Testis (tissue), 3 donors: Measurements from ENCODE around the gene LRMDA. TPM values are rescaled to one million over a fixed set of nuclear protein-coding genes. Genes with fewer than 3 reads are reported as not detected.

ENCODE experiments used
- DNase-seq: peaks from one replicate; pipeline ENCODE4 v3.0.0-alpha.2; 2019
- H3K27ac ChIP-seq, 2 donors: fragments of 200-600 bp; sonication (generic); one replicate each; pipeline ENCODE4 v1.5.1; 2019
- H3K27me3 ChIP-seq: fragments of 200-600 bp; sonication (generic); one replicate; pipeline ENCODE4 v1.5.1; 2019
- H3K36me3 ChIP-seq: fragments of 200-600 bp; sonication (generic); one replicate; pipeline ENCODE4 v1.5.1; 2017; ENCODE audit warnings: low read depth; ENCODE audit errors: missing control alignments
- H3K4me1 ChIP-seq: fragments of 200-600 bp; sonication (generic); one replicate; pipeline ENCODE4 v1.5.1; 2019
- H3K4me3 ChIP-seq, 2 donors: fragments of 200-600 bp; sonication (generic); one replicate each; pipeline ENCODE4 v1.5.1; 2017 to 2019
- H3K9me3 ChIP-seq: fragments of 200-600 bp; sonication (generic); one replicate; pipeline ENCODE4 v1.5.1; 2017
- POLR2A ChIP-seq: fragments of 450-650 bp; IDR thresholded peaks from one replicate; pipeline ENCODE4 v1.6.1; 2017; ENCODE audit warnings: antibody characterized with exemption, mild to moderate bottlenecking, moderate library complexity
- WGBS, 2 donors: methylation state at CpG; one replicate each; pipeline ENCODE4 v1.1.5; 2018; 5-methylcytosine and 5-hydroxymethylcytosine counted together
- intact Hi-C: fragments of 100-400 bp; cut with DNase I; formaldehyde crosslinking; loops from one replicate; pipeline ENCODE4 v1.15.1; 2023; ENCODE audit warnings: low total_unique reads
- polyA plus RNA-seq: library from polyadenylated mRNA; stranded (reverse); fragments of 350-450 nt; fragmentation: Illumina TruSeq; extraction: RNeasy Lipid Tissue Mini Kit (QIAGEN cat#74804); gene quantifications from one replicate; pipeline ENCODE4 v1.2.3, GENCODE V29; 2014; ENCODE audit warnings: low read depth, low replicate concordance; ENCODE audit not compliant: insufficient read depth
- total RNA-seq, 2 donors: library from RNA; depleted of rRNA; stranded (reverse); fragments of >200 nt; gene quantifications; one replicate each; pipeline ENCODE4 v1.2.3, GENCODE V29; 2016
- TF ChIP-seq, protein P1 (sequence below), 3 experiments: fragments of 450-650 bp in 2 of 3; fragments of 200-600 bp in 1 of 3; sonication (generic) in 1 of 3; IDR thresholded peaks; one replicate each; pipeline ENCODE4 v1.5.1; 2016 to 2019; ENCODE audit warnings: antibody characterized with exemption in 3 of 3, mild to moderate bottlenecking in 2 of 3, moderate library complexity in 1 of 3

Gene LRMDA
- total and polyA plus RNA-seq, 3 donors from 2014 or later, result 7.6 to 13.8 (median 10.6) TPM

DNA sequence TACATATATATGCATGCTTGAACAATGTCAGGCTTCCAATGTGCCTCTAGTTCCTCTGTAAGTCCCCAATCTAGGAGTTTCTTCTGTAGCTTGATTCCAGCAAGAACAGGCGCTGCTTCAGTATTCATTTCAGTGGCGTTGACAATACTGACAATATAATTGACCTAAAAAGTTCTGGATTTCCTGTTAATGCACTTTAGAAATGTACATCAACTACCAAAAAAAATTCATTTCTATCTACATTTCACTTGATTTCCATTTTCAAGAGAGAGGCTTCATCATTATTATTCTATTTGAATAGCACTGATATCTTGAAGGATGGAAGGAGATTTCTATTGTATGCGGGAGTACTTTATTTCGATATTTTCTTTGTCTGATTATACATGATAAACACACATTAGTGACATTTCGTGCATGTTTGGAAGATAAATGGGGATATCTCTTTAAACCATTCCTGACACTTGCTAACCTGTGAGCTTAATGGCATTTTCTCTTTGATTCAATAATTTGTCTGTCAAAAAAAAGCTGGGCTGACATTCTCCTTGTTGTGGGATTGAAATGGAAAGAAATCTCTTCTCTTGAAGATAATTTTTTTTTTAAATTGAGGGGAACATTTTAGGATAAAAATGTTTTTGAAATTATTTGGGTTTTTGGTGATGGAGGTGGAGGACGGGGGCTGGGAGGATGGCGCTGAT, 568.2 kb downstream of the LRMDA start:
- WGBS, 2 donors, result 91 to 92% methylated on average over 7 of the region's 7 CpGs
- no peak overlapping the region for H3K27ac ChIP-seq
- H3K9me3 ChIP-seq, result no peaks in the 10 kb centered on the region
- H3K36me3 ChIP-seq, result no peaks in the 10 kb centered on the region
- no peak for DNase-seq
- no peaks in the 10 kb centered on the region for H3K27me3 ChIP-seq
- no peak overlapping the region for H3K4me3 ChIP-seq
- no peaks in the 10 kb centered on the region for H3K4me1 ChIP-seq
- no peak for TF ChIP-seq POLR2A
- TF ChIP-seq, protein P1, sequence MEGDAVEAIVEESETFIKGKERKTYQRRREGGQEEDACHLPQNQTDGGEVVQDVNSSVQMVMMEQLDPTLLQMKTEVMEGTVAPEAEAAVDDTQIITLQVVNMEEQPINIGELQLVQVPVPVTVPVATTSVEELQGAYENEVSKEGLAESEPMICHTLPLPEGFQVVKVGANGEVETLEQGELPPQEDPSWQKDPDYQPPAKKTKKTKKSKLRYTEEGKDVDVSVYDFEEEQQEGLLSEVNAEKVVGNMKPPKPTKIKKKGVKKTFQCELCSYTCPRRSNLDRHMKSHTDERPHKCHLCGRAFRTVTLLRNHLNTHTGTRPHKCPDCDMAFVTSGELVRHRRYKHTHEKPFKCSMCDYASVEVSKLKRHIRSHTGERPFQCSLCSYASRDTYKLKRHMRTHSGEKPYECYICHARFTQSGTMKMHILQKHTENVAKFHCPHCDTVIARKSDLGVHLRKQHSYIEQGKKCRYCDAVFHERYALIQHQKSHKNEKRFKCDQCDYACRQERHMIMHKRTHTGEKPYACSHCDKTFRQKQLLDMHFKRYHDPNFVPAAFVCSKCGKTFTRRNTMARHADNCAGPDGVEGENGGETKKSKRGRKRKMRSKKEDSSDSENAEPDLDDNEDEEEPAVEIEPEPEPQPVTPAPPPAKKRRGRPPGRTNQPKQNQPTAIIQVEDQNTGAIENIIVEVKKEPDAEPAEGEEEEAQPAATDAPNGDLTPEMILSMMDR (IDR thresholded peaks at IDR 0.05), result no peak
- intact Hi-C loops, result no loop called here

DNA sequence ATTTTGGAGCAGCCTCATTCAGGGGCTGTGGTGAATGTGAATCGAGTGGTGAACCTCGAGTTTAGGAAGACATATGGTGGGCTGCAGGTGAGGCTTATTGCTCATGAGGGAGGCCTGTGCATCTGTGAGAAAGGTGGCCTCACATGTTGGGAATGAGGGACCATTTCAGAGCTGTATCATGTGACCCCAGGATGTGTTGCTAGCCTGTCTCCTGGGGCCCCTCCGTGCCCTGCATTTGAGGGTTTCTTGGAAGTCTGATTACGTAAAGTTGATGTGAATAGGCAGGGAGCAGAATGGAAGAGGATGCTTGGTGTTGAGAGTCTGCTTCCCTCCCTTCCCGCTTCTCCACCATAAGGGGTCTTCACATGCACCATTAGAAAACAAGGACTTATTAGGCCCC, 569.1 kb downstream of the LRMDA start:
- Histone ChIP-seq H3K27me3 (no peaks in the 10 kb centered on the region), H3K36me3 (no peaks in the 10 kb centered on the region), H3K9me3 (no peaks in the 10 kb centered on the region), H3K4me1 (no peaks in the 10 kb centered on the region), H3K27ac (no peak overlapping the region), H3K4me3 (no peak overlapping the region)
- WGBS, 2 donors, result 85 to 88% methylated on average over 3 to 5 of the region's 5 CpGs
- intact Hi-C loops, result no loop called here
- DNase-seq, result no peak
- TF ChIP-seq, protein P1 (IDR thresholded peaks at IDR 0.05), result no peak
- TF ChIP-seq POLR2A, result no peak

DNA sequence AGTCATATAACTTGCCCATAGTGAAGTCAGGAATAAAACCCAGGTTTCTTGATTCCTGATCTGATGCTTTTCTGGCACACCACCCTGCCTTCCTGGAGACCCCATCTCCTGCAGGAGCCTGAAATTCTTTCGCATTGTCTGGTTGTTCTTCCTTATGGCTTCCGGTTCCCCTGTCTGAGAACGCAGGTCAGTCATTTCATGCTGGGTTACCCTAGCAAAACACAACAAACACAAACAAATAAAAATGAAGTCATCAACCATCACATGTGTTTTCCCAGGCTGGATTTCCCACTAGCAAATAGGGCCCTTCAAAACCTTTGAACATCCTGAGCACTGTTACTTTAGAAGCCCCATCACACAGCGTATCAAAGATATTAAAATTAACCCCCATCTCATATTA, 569.6 kb downstream of the LRMDA start:
- no peaks in the 10 kb centered on the region for H3K27me3 ChIP-seq
- H3K4me1 ChIP-seq, result no peaks in the 10 kb centered on the region
- 83 to 91% methylated on average over 4 of the region's 4 CpGs for WGBS, 2 donors
- intact Hi-C loops, result no loop called here
- TF ChIP-seq POLR2A, result no peak
- TF ChIP-seq, protein P1 (IDR thresholded peaks at IDR 0.05), result no peak
- H3K4me3 ChIP-seq, result no peak overlapping the region
- H3K9me3 ChIP-seq, result no peaks in the 10 kb centered on the region
- no peak for DNase-seq
- no peak overlapping the region for H3K27ac ChIP-seq
- no peaks in the 10 kb centered on the region for H3K36me3 ChIP-seq

DNA sequence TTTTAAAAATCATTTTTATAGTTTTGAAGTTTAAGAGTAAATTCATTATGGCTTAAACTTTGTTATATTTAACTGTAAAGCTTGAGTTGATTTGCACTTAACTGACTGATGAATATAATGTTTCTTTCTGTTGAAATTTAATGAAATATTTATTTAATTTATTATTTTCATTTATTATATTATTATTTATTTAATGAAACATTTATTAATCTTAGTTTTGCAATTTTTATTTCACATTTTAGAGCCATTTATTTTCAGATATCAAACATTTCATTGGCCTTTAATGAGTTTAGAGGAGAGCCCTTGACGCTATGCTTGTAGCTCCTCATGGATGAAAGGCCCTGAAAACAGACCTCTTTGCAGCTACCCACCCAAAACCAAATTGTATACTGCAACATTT, 570.0 kb downstream of the LRMDA start:
- H3K36me3 ChIP-seq, result no peaks in the 10 kb centered on the region
- H3K4me1 ChIP-seq, result no peaks in the 10 kb centered on the region
- intact Hi-C loops, result no loop called here
- TF ChIP-seq POLR2A, result no peak
- TF ChIP-seq, protein P1 (IDR thresholded peaks at IDR 0.05), result no peak
- no peak overlapping the region for H3K27ac ChIP-seq
- no peak for DNase-seq
- H3K9me3 ChIP-seq, result no peaks in the 10 kb centered on the region
- H3K27me3 ChIP-seq, result no peaks in the 10 kb centered on the region
- H3K4me3 ChIP-seq, result no peak overlapping the region
- WGBS, 2 donors, result 89 to 97% methylated on average over 1 of the region's 1 CpG

DNA sequence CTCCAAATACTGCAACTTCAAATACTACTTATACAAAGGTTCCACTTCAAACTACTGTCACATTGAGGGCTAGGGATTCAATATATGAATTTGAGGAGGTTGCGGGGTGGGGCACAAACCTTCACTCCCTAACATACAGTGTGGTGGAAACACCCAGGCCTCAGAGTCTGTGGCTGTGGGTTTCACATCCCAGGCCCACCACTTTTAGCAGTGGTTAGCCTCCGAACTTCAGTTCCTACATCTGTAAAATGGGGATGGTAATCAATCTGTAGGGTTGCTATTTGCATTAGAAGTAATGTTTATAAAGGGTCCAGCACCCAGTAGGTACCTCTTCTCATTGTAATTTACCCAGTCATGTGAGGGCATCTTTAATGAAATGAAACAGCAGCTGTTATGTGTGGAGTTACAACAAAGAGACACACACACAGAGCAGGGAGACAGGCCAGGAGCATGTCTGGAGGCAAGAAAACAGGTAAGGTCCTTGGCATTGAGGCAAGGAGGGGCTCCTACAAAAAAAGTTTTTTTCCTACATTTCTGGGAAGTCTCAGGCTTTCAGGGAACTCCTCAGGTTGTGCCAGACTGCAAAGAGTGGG, 570.9 kb downstream of the LRMDA start:
- Histone ChIP-seq H3K4me3 (no peak overlapping the region), H3K9me3 (no peaks in the 10 kb centered on the region), H3K4me1 (no peaks in the 10 kb centered on the region), H3K27ac (no peak overlapping the region), H3K27me3 (no peaks in the 10 kb centered on the region), H3K36me3 (no peaks in the 10 kb centered on the region)
- WGBS, 2 donors, result 89 to 100% methylated on average over 2 of the region's 2 CpGs
- DNase-seq, result no peak
- intact Hi-C loops, result no loop called here
- no peak for TF ChIP-seq POLR2A
- TF ChIP-seq, protein P1 (IDR thresholded peaks at IDR 0.05), result no peak
